ENCODE measurements around the gene EARS2. TPM values are rescaled to one million over a fixed set of nuclear protein-coding genes. Genes with fewer than 3 reads are reported as not detected.
"Not testable (repeated sequence)": the region's sequence is repeated elsewhere in the genome, so short reads cannot be mapped to it uniquely, and the experiment has no call there.

EARS2 gene
- total and polyA plus RNA-seq, 4 donors = 4.8 to 14.9 (median 8.6) TPM

GRCh38 chr16:23491490-23492391, 65.4 kb downstream of the EARS2 start:
- H3K27me3 ChIP-seq (ENCODE audit: control insufficient read depth in 1 of 2, insufficient read depth in 2 of 2, low read length in 1 of 2) = no peaks in the 10 kb centered on the region
- no peaks in the 10 kb centered on the region for H3K4me1 ChIP-seq (ENCODE audit: control insufficient read depth in 1 of 2, insufficient read depth in 2 of 2, low read length in 2 of 2)
- 74 to 77% methylated on average over 14 of the region's 14 CpGs for WGBS, 2 donors
- intact Hi-C loops (cut with DNase I) = no loop called here
- DNase-seq (peak in 1 of 2 donors; percentile 26), ATAC-seq (ENCODE audit: low FRiP score) (no peak)
- H3K27ac ChIP-seq (ENCODE audit: low read depth in 1 of 2, low read length in 2 of 2) = no peak overlapping the region
- H3K4me3 ChIP-seq (ENCODE audit: low read length in 2 of 2) = no peak overlapping the region
- peaks cover 5 to 20% of the 10 kb centered on the region in 2 donors for H3K36me3 ChIP-seq (ENCODE audit: control insufficient read depth in 1 of 2, insufficient read depth in 2 of 2, low read length in 1 of 2)
- no peaks in the 10 kb centered on the region for H3K9me3 ChIP-seq (ENCODE audit: control insufficient read depth, low read length)

GRCh38 chr16:23486480-23486879, 70.7 kb downstream of the EARS2 start:
- peak in 1 of 2 donors; percentile 11 for DNase-seq
- no peak overlapping the region for H3K4me3 ChIP-seq (ENCODE audit: low read length in 2 of 2)
- WGBS, 2 donors = 92 to 95% methylated on average over 5 of the region's 5 CpGs
- H3K9me3 ChIP-seq (ENCODE audit: control insufficient read depth, low read length) = no peaks in the 10 kb centered on the region
- H3K27ac ChIP-seq (ENCODE audit: low read depth in 1 of 2, low read length in 2 of 2) = no peak overlapping the region
- ATAC-seq (ENCODE audit: low FRiP score) = no peak
- H3K27me3 ChIP-seq (ENCODE audit: control insufficient read depth in 1 of 2, insufficient read depth in 2 of 2, low read length in 1 of 2) = no peaks in the 10 kb centered on the region
- H3K36me3 ChIP-seq (ENCODE audit: control insufficient read depth in 1 of 2, insufficient read depth in 2 of 2, low read length in 1 of 2) = peaks cover 5 to 18% of the 10 kb centered on the region in 2 donors
- no peaks in the 10 kb centered on the region for H3K4me1 ChIP-seq (ENCODE audit: control insufficient read depth in 1 of 2, insufficient read depth in 2 of 2, low read length in 2 of 2)
- intact Hi-C loops (cut with DNase I) = no loop called here

GRCh38 chr16:23485841-23486240, 71.3 kb downstream of the EARS2 start:
- Histone ChIP-seq H3K36me3 (ENCODE audit: control insufficient read depth in 1 of 2, insufficient read depth in 2 of 2, low read length in 1 of 2) (peaks cover 5 to 18% of the 10 kb centered on the region in 2 donors), H3K9me3 (ENCODE audit: control insufficient read depth, low read length) (no peaks in the 10 kb centered on the region), H3K4me3 (ENCODE audit: low read length in 2 of 2) (no peak overlapping the region), H3K27me3 (ENCODE audit: control insufficient read depth in 1 of 2, insufficient read depth in 2 of 2, low read length in 1 of 2) (no peaks in the 10 kb centered on the region), H3K4me1 (ENCODE audit: control insufficient read depth in 1 of 2, insufficient read depth in 2 of 2, low read length in 2 of 2) (no peaks in the 10 kb centered on the region), H3K27ac (ENCODE audit: low read depth in 1 of 2, low read length in 2 of 2) (no peak overlapping the region)
- 94 to 96% methylated on average over 8 of the region's 8 CpGs for WGBS, 2 donors
- DNase-seq (no peak), ATAC-seq (ENCODE audit: low FRiP score) (no peak)
- intact Hi-C loops (cut with DNase I) = no loop called here

- no peaks in the 10 kb centered on the region for H3K4me1 ChIP-seq (ENCODE audit: control insufficient read depth in 1 of 2, insufficient read depth in 2 of 2, low read length in 2 of 2)
- no peaks in the 10 kb centered on the region for H3K9me3 ChIP-seq (ENCODE audit: control insufficient read depth, low read length)
- ATAC-seq (ENCODE audit: low FRiP score) (no peak), DNase-seq (no peak)
- intact Hi-C loops (cut with DNase I) = no loop called here
- no peak overlapping the region for H3K27ac ChIP-seq (ENCODE audit: low read depth in 1 of 2, low read length in 2 of 2)
- no peaks in the 10 kb centered on the region for H3K27me3 ChIP-seq (ENCODE audit: control insufficient read depth in 1 of 2, insufficient read depth in 2 of 2, low read length in 1 of 2)
- peaks cover 5 to 18% of the 10 kb centered on the region in 2 donors for H3K36me3 ChIP-seq (ENCODE audit: control insufficient read depth in 1 of 2, insufficient read depth in 2 of 2, low read length in 1 of 2)
- whole genome bisulfite sequencing, 2 donors = 87 to 88% methylated on average over 2 of the region's 2 CpGs
- H3K4me3 ChIP-seq (ENCODE audit: low read length in 2 of 2) = no peak overlapping the region
These were observed 71.9 kb downstream of the EARS2 start for GRCh38 chr16:23485257-23485614.

- intact Hi-C loops (cut with DNase I) = no loop called here
- 88 to 89% methylated on average over 8 of the region's 8 CpGs for WGBS, 2 donors
- Histone ChIP-seq H3K36me3 (ENCODE audit: control insufficient read depth in 1 of 2, insufficient read depth in 2 of 2, low read length in 1 of 2) (peaks cover 5 to 16% of the 10 kb centered on the region in 2 donors), H3K4me3 (ENCODE audit: low read length in 2 of 2) (no peak overlapping the region), H3K4me1 (ENCODE audit: control insufficient read depth in 1 of 2, insufficient read depth in 2 of 2, low read length in 2 of 2) (no peaks in the 10 kb centered on the region), H3K27ac (ENCODE audit: low read depth in 1 of 2, low read length in 2 of 2) (no peak overlapping the region), H3K27me3 (ENCODE audit: control insufficient read depth in 1 of 2, insufficient read depth in 2 of 2, low read length in 1 of 2) (no peaks in the 10 kb centered on the region), H3K9me3 (ENCODE audit: control insufficient read depth, low read length) (no peaks in the 10 kb centered on the region)
- ATAC-seq (ENCODE audit: low FRiP score) (no peak), DNase-seq (no peak)
These were observed 72.5 kb downstream of the EARS2 start for GRCh38 chr16:23484510-23485256.

- H3K4me3 ChIP-seq (ENCODE audit: low read length in 2 of 2); H3K27ac ChIP-seq (ENCODE audit: low read depth in 1 of 2, low read length in 2 of 2); H3K4me1 ChIP-seq (ENCODE audit: control insufficient read depth in 1 of 2, insufficient read depth in 2 of 2, low read length in 2 of 2); ATAC-seq (ENCODE audit: low FRiP score); intact Hi-C loops (cut with DNase I); H3K27me3 ChIP-seq (ENCODE audit: control insufficient read depth in 1 of 2, insufficient read depth in 2 of 2, low read length in 1 of 2); H3K9me3 ChIP-seq (ENCODE audit: control insufficient read depth, low read length): not testable (repeated sequence)
- peaks cover 0 to 26% of the 10 kb centered on the region in 2 donors for H3K36me3 ChIP-seq (ENCODE audit: control insufficient read depth in 1 of 2, insufficient read depth in 2 of 2, low read length in 1 of 2)
- peak in 1 of 2 donors; percentile 28 for DNase-seq
- 93 to 95% methylated on average over 8 of the region's 8 CpGs for WGBS, 2 donors
These were observed 73.7 kb downstream of the EARS2 start for GRCh38 chr16:23483492-23483891.

GRCh38 chr16:23482778-23483177, 74.4 kb downstream of the EARS2 start:
- DNase-seq (peak in 1 of 2 donors; percentile 54), ATAC-seq (ENCODE audit: low FRiP score) (no peak)
- Histone ChIP-seq H3K27ac (ENCODE audit: low read depth in 1 of 2, low read length in 2 of 2) (no peak overlapping the region), H3K9me3 (ENCODE audit: control insufficient read depth, low read length) (no peaks in the 10 kb centered on the region), H3K4me1 (ENCODE audit: control insufficient read depth in 1 of 2, insufficient read depth in 2 of 2, low read length in 2 of 2) (no peaks in the 10 kb centered on the region), H3K27me3 (ENCODE audit: control insufficient read depth in 1 of 2, insufficient read depth in 2 of 2, low read length in 1 of 2) (no peaks in the 10 kb centered on the region), H3K36me3 (ENCODE audit: control insufficient read depth in 1 of 2, insufficient read depth in 2 of 2, low read length in 1 of 2) (peaks cover 0 to 21% of the 10 kb centered on the region in 2 donors), H3K4me3 (ENCODE audit: low read length in 2 of 2) (no peak overlapping the region)
- intact Hi-C loops (cut with DNase I) = no loop called here
- 84 to 90% methylated on average over 14 of the region's 14 CpGs for WGBS, 2 donors

GRCh38 chr16:23480257-23480656, 76.9 kb downstream of the EARS2 start:
- intact Hi-C loops (cut with DNase I) = no loop called here
- WGBS, 2 donors = 93 to 94% methylated on average over 4 of the region's 4 CpGs
- peaks cover 0 to 14% of the 10 kb centered on the region in 2 donors for H3K36me3 ChIP-seq (ENCODE audit: control insufficient read depth in 1 of 2, insufficient read depth in 2 of 2, low read length in 1 of 2)

More at GRCh38 chr16:23480257-23480656, 76.9 kb downstream of the EARS2 start:
- Histone ChIP-seq H3K27ac (ENCODE audit: low read depth in 1 of 2, low read length in 2 of 2) (no peak overlapping the region), H3K27me3 (ENCODE audit: control insufficient read depth in 1 of 2, insufficient read depth in 2 of 2, low read length in 1 of 2) (no peaks in the 10 kb centered on the region), H3K4me1 (ENCODE audit: control insufficient read depth in 1 of 2, insufficient read depth in 2 of 2, low read length in 2 of 2) (no peaks in the 10 kb centered on the region), H3K9me3 (ENCODE audit: control insufficient read depth, low read length) (no peaks in the 10 kb centered on the region), H3K4me3 (ENCODE audit: low read length in 2 of 2) (no peak overlapping the region)
- ATAC-seq (ENCODE audit: low FRiP score) (no peak), DNase-seq (peak in 1 of 2 donors; percentile 21)
